ENCODE results near the gene SPATA25.
"Not testable (repeated sequence)": the region's sequence is repeated elsewhere in the genome, so short reads cannot be mapped to it uniquely, and the experiment has no call there.

SPATA25 gene

GRCh38 chr20:45887346-45887715, at the start of gene SPATA25:
Gene SPATA25, minus strand, starts transcription at chr20:45887622. Its CDS starts 32 bp downstream, at chr20:45887590.
- no peak for DNase-seq (ENCODE audit: low spot score)

DNA sequence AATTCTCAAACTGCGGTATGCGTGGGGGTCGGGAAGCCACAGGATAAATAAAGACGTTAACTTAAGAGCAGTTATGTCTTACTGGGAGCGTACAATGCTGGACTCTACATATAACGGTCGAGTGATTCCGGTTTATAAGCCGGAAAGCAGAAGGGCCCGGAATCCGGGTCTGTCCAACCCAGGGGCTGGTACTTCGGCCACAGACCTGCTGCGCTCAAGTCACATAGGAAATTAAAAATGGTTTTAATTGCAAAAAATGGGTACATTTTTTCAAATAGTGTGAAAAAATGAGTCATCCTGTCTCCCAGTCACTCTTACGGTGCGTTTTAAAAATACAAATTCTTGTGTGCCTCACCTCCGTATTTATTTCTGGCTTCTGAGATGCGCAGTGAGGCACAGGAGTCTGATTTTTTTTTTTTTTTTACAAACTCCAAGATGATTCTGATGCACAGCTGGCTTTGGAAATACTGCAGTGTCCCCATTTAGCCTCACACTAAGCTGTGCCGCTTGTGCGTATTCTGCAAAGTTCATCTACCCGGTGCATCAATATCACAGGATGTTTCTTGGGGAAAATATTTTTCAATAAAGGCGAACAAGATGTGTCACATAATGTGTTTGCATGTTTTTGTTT, 48.1 kb upstream of the SPATA25 start:
- no peak for DNase-seq (ENCODE audit: low spot score)

DNA sequence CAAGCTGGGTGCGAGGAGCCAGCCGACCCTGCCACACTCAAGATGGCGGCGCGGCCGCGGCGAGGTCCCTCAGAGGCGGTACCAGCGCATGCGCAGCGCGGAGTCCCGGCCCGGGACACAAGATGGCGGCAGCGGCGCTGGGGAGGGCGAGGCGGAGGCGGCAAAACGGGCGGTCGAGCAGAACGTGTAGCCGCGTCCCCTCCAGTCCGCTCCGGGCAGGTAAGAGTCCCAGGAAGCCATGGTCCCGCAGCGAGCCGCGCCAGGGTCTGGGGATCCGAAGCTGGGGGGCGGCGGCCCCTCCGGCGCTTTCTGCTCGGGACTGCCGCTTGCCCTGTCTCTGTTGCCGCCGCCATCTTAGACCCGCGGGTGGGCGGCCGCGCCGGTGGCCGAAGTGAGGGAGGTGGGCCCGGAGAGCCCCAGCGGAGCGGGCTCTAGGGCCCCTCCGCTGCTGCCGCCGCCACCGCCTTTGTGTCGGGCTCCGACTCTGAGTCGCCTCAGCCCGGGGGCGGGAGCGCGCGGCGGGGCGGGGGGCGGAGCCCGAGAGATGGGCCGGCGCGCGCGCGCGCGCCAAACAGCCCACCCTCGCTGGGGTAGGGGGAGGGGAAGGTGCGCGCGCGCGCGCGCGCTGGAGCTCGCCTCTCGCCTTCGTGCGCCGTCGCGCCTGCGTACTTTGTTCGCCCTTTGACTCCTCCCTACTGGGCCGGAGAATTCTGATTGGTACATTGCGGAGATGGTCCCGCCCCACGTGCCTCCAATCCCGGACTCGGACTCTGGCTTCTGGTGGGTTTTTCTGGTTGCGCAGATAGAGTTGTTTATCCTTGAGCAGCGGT, 47.4 kb upstream of the SPATA25 start, which contains the start of gene PCIF1:
TSS of gene PCIF1 (plus strand) at position 98 of the 830 bp plus-strand sequence. CDS start 4,317 bp downstream, outside the sequence.
- peak; percentile 98 for DNase-seq (ENCODE audit: low spot score)

- DNase-seq (ENCODE audit: low spot score), result no peak
These were observed 46.7 kb upstream of the SPATA25 start for GRCh38 chr20:45934046-45934585.

DNA sequence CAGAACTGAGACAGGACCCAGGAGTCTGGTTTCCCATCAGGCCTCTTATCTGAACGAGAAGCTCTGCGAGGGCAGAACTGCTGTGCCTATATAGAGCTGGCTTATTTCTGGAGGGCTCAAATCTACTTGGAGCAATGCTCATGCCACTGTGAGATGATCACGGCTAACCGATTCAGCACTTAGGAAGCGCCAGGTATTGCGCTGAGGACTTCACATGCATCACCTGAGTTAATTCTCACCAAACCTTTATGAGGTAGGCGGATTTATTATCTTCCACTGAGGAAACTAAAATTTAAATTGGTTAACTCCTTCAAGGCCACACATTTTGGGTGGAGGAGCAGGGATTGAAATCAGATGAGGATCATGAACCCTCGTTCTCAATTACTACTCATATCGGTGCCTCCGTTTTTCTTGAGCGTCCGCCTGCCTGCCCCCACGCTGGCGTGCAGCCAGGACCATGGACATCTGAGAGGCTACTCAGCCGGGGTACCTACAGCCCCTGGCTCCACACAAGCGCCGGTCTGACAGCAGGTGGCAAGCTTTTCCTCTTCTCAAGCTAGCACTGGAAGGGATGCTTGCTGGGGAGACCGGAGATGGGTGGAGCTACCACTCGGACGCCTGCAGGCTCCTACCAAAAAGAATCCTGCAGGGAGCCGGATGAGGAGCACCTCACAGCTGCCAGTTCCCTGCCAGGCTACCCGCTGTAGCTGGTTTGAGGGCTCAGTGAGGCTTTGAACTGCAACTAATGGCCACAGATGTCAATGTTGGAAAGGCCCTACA, 46.0 kb upstream of the SPATA25 start:
- peak; percentile 85 for DNase-seq (ENCODE audit: low spot score)

DNA sequence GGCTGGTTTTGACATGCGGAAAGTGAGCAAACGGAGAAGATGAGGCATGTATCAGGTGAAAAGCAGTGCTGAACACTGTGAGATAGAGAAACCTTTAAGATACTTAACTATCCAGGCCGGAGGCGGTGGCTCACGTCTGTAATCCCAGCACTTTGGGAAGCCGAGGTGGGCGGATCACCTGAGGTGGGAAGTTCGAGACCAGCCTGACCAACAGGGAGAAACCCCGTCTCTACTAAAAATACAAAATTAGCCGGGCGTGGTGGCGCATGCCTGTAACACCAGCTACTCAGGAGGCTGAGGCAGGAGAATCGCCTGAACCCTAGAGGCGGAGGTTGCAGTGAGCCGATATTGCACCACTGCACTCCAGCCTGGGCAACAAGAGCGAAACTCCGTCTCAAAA, 44.3 kb upstream of the SPATA25 start:
- not testable (repeated sequence) for DNase-seq (ENCODE audit: low spot score)

DNA sequence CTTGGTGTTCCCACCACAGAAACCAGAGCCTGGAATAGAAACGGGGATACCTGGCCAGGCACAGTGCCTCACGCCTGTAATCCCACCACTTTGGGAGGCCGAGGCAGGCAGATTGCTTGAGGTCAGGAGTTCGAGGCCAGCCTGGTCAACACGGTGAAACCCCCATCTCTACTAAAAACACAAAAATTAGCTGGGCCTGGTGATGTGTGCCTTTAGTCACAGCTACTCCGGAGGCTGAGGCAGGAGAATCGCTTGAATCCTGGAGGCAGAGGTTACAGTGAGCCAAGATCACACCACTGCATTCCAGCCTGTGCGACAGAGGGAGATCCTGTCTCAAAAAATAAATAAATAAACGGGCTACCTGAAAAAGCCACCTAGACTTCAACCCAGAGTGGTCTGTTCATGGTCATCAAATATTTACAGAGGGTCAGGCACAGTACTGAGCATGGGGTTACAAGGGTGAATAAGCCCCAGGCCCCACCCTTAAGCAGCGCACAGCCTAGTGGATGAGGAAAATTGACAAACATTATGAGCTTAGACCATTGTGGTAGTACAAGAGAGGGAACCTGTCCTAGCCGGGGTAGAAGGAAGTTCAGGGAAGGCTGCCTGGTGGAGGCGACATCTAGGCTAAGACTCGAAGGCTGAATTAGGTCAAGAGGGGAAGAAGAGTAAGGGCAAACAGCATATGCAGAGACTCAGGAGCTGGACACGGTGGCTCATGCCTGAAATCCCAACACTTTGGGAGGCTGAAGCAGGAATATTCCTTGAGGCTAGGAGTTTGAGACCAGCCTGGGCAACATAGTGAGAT, 39.9 kb upstream of the SPATA25 start:
- DNase-seq (ENCODE audit: low spot score), result no peak

GRCh38 chr20:45926731-45927070, 39.3 kb upstream of the SPATA25 start:
- DNase-seq (ENCODE audit: low spot score), result no peak

GRCh38 chr20:45925821-45926506, 38.5 kb upstream of the SPATA25 start:
- no peak for DNase-seq (ENCODE audit: low spot score)

- DNase-seq (ENCODE audit: low spot score), result no peak
These were observed 37.2 kb upstream of the SPATA25 start for GRCh38 chr20:45924391-45925261.

GRCh38 chr20:45921337-45922189, 34.1 kb upstream of the SPATA25 start:
- DNase-seq (ENCODE audit: low spot score), result no peak

- no peak for DNase-seq (ENCODE audit: low spot score)
These were observed 33.3 kb upstream of the SPATA25 start for GRCh38 chr20:45920462-45921336.

DNA sequence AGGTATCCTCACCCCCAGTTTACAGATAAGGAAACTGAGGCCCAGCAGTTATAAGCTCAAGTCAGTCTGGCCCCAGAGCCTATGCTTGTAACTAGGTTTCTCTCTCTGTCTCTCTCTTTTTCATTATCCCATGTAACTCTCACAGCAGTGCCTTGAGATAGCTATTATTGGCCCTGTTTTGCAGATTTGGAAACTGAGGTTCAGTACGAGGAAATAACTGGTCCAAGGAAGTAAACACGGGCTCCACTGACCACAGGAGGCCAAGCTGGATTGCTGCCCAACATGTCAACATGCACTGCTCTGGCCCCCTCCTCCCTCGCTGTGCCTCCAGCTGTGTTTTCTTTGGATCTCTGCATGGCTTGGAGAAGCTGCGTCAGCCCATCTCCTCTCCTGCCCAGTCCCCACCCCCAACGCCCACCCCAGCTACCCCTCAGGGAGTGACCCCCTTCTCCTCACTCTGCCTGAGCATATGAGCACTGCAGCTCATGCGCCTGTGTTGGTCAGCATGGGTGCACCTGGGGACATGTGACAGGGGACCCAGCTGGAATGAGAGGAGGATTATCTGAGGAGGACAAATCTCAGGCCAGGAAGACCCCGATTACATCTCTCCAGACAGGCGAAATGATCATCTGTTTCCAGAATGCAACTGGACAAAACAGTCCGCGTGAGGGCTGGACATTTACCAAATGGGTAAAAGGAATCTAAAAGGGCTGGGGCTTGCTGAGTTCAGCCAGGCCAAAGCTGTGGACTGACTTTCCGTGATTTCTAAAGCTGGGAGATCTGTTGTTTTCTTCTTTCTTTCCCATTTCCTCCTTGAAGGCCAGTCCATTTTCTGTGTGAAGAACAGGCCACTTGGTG, 32.3 kb upstream of the SPATA25 start:
- DNase-seq (ENCODE audit: low spot score), result no peak

- no peak for DNase-seq (ENCODE audit: low spot score)
These were observed 31.5 kb upstream of the SPATA25 start for GRCh38 chr20:45918779-45919537.

- no peak for DNase-seq (ENCODE audit: low spot score)
These were observed 30.8 kb upstream of the SPATA25 start for GRCh38 chr20:45918182-45918737.

GRCh38 chr20:45917790-45918141, 30.3 kb upstream of the SPATA25 start:
- DNase-seq (ENCODE audit: low spot score), result no peak

Data from ecto neural progenitor cell (in vitro differentiated cells).